AG09309 (cell line): ENCODE results near the gene EPB41L4A.

Experiments
- DNase-seq: peaks from one replicate; pipeline ENCODE4 v3.0.0-alpha.2; 2010; ENCODE audit warnings: low read depth
- H3K4me3 ChIP-seq: 2 replicates; pipeline ENCODE4 v1.5.1; 2011; ENCODE audit warnings: mild to moderate bottlenecking, low read depth, low read length, moderate library complexity; ENCODE audit not compliant: control insufficient read depth
- TF ChIP-seq, protein P1 (sequence below): IDR thresholded peaks from 2 replicates; pipeline ENCODE4 v1.5.1; 2011; ENCODE audit warnings: mild to moderate bottlenecking, low read depth, low read length, inconsistent platforms; ENCODE audit not compliant: insufficient read depth, control insufficient read depth; ENCODE audit errors: missing control alignments

The EPB41L4A gene

DNA sequence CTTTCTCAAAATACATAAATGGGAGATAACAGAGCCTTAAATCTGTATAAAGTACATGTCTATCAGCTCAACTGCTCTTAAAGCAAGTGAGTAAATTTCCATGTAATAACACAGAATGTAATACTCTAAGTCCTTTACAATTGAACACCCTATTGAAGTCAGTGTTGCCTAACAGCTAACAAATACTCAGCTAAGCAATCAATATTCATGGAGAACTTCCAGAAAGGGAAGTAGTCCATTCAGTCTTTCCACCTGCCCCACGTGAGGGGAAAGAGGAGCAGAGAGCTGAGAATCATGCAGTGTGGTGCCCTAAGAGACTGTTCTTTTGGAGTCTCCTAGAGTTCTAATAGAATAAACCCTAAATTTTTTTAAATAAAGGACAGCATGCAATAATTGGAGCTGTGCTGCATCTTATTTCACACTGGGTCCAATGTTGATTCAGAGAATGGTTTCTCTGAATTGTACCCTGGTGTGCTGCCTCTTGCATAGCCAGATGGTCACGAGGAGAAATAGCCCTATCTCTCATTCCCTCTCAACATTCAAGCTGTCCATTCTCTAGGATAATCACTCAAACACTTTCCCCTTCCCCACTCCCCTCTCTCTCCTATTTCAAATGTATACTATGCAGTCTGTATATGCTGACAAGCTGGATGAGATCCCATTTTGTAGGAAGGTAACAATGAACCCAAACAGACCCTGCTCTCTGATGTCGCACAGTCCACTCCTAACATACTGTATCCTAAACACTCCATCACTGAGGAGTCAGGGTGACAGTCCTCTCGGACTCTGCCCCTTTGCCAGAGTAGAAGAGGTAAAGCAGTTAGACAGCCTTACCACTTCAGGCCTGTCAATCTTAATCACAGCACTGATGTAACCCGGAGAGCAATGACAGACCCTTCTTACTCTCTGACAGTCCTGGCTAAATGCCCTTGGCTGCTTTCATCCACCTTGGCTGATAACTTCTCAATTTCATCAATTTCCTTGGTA, 134.8 kb downstream of the EPB41L4A start:
- DNase-seq: no peak
- TF ChIP-seq, protein P1, sequence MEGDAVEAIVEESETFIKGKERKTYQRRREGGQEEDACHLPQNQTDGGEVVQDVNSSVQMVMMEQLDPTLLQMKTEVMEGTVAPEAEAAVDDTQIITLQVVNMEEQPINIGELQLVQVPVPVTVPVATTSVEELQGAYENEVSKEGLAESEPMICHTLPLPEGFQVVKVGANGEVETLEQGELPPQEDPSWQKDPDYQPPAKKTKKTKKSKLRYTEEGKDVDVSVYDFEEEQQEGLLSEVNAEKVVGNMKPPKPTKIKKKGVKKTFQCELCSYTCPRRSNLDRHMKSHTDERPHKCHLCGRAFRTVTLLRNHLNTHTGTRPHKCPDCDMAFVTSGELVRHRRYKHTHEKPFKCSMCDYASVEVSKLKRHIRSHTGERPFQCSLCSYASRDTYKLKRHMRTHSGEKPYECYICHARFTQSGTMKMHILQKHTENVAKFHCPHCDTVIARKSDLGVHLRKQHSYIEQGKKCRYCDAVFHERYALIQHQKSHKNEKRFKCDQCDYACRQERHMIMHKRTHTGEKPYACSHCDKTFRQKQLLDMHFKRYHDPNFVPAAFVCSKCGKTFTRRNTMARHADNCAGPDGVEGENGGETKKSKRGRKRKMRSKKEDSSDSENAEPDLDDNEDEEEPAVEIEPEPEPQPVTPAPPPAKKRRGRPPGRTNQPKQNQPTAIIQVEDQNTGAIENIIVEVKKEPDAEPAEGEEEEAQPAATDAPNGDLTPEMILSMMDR: no peak

DNA sequence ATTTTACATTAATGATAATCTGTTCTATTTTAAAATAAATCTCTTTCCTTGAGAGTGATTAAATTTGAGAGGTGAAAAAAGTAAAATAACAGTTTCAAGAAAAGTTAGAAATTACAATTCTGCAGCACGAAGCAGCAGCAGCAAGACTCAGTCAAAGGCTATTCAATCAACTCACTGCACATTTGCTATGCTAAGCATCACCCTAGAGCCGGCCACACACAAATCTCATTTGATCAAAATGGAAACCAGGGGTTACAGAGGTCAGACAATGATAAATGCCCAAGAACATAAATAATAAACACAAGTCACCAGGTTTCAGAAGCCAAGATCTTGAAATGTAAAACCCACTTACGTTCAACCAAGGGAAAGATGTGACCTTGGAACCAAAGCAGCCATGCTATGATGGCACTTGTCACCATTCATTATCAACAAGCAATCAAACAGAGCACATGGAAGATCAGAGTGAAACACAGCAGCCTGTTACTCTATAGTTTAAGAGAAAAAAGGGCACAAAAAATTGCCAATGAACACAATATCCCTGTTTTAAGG, 136.0 kb downstream of the EPB41L4A start:
- no peak for DNase-seq
- H3K4me3 ChIP-seq: no peak overlapping the region
- TF ChIP-seq, protein P1: no peak

More for the DNA sequence above, 134.8 kb downstream of the EPB41L4A start:
- no peak overlapping the region for H3K4me3 ChIP-seq

DNA sequence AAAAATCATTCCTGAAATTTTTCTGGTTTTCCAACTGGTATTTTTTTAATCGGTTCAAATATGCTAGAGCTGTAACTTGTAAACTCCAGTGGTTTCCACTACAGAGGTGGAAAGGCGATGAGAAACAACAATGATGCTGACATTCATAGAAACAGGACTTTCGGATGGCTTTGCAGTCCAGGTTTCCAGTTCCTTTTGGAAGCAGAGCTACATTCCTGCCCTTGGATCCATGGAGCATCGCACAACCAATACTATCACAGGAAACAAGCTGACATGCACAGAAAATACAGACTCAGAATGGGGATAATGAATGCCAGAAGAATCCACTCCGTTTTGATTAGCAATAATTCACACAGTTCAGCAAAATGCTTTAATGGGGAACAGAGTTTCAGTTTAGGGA, 140.0 kb downstream of the EPB41L4A start:
- TF ChIP-seq, protein P1: no peak
- no peak for DNase-seq
- H3K4me3 ChIP-seq: no peak overlapping the region

DNA sequence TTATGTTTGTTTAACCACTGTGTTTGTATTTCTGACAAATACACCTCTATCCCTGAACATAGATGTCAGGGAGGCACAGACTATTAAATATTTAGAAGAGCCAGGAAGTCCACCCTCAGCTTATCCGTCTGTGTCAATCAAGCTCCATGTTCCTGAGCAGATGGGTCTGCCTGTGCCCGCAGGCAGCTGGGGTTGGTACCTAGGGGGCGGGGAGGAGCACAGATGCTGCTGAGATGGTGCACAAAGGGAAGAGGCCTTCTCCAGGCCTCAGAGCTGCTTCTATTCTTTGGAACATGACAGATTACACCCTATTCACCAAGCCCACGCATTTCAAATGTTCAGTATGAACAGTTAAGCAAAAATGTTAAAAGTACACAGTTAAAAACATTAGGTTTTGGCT, 142.1 kb downstream of the EPB41L4A start:
- TF ChIP-seq, protein P1: no peak
- no peak overlapping the region for H3K4me3 ChIP-seq
- DNase-seq: no peak

DNA sequence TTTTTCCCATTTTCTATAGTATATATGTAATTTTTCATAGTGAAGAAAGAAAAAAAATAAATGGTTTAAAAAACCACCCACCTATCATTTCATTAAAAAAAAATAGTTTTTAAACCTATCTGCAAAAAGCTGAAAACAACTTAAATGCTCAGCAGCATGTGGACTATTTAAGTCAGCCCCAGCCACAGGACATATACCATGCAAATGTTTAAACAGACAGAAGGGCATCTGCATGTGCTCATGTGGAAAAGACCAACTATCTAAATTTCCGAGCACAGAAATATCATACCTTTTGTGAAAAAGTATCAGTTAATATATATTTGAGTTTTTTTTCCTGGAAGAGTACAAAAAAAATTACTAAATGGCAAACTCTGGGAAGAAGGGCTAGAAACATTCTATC, 143.4 kb downstream of the EPB41L4A start:
- no peak overlapping the region for H3K4me3 ChIP-seq
- DNase-seq: no peak
- TF ChIP-seq, protein P1: no peak

DNA sequence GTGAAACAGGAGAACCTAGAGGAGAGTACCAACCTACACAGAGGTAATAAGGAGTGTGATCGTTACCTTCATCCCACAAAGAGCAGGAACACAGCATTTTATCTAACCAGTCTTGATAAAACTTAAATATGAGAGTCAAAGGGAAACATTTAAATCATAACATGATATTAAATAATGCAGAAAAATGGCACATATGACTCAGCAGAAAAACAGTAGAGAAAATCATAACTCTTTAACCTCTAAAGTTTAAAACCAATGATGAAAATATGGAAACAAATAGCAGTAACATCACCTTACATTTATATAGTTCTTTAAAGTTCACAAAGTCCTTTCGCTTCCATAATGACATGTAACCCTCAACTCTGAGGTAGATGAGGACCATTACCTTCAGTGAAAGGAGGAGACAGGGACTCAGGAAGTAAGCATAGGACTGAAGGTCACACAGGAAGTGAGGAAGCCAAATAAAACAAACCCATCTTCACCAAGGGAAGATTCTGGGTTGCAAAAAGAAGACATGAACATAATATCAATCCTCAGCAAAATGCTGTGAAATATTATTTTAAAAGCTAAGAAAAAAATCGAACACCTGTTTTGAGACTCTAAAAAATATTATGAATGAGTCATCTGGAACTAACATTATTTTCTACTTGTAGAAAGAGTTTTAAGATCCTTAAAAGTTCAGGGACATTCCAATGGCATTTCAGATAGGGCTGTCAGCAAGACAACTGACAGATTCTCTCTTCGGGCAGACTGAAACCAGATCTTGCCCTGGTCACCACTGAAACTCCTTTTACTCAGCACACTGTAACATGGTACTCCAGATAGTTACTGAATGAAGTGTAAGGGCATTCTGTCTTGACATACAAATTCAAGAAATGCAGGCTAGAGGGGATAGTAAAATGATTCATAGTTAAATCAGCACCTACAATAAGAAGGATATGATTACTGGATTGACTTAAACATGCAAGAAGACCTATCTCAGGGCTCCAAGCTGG, 148.5 kb downstream of the EPB41L4A start:
- DNase-seq: no peak

More for the DNA sequence above, 148.5 kb downstream of the EPB41L4A start:
- TF ChIP-seq, protein P1: no peak
- no peak overlapping the region for H3K4me3 ChIP-seq
